ENCODE results near the gene CDK5RAP1.

DNA sequence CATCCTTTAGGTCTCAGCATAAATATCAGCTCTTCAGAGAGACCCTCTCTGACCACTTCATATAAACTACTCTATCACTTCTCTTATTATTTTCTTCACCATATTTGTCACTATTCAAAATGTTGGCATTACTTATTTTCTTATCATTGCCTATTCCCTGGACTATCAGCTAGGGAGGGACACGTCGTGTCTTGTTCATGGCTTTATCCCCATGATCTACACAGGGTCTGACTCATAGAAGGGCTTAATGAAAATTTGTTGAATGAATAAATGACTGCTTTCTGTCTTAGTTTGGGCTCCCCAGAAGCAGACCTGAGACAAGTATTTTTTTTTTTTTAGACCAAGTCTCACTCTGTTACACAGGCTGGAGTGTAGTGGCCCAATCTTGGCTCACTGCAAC, 3.0 kb upstream of the CDK5RAP1 start:
- TF ChIP-seq, protein P1, sequence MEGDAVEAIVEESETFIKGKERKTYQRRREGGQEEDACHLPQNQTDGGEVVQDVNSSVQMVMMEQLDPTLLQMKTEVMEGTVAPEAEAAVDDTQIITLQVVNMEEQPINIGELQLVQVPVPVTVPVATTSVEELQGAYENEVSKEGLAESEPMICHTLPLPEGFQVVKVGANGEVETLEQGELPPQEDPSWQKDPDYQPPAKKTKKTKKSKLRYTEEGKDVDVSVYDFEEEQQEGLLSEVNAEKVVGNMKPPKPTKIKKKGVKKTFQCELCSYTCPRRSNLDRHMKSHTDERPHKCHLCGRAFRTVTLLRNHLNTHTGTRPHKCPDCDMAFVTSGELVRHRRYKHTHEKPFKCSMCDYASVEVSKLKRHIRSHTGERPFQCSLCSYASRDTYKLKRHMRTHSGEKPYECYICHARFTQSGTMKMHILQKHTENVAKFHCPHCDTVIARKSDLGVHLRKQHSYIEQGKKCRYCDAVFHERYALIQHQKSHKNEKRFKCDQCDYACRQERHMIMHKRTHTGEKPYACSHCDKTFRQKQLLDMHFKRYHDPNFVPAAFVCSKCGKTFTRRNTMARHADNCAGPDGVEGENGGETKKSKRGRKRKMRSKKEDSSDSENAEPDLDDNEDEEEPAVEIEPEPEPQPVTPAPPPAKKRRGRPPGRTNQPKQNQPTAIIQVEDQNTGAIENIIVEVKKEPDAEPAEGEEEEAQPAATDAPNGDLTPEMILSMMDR (IDR thresholded peaks at IDR 0.05; ENCODE audit: insufficient read depth, low read length, poor library complexity, severe bottlenecking) = no peak
- TF ChIP-seq EZH2phosphoT487 (conservative IDR thresholded peaks at IDR 0.05; ENCODE audit: low read length) = no peak

All from SU-DHL-6 (cell line).